HG02642 (cell line): ENCODE data around the gene KCNJ10.

Experiments used
- ATAC-seq: cut with Tn5 transposase; IDR thresholded peaks from one replicate; pipeline ENCODE4 v1.9.1; 2021; ENCODE audit warnings: mild to moderate bottlenecking; ENCODE audit not compliant: unreplicated experiment, poor library complexity

The KCNJ10 gene

GRCh38 chr1:160031365-160032164 lies 38.4 kb downstream of the KCNJ10 start, which contains the start of gene PIGM:
TSS of gene PIGM (minus strand) at chr1:160031990. CDS start at chr1:160031739, 251 bp downstream.
- ATAC-seq, result peak; percentile 95

GRCh38 chr1:160030657-160031364 lies 39.1 kb downstream of the KCNJ10 start:
- peak; percentile 1 for ATAC-seq

- ATAC-seq, result no peak
Observed at GRCh38 chr1:160028426-160028825, 41.5 kb downstream of the KCNJ10 start.

- no peak for ATAC-seq
Observed at GRCh38 chr1:160025314-160025713, 44.6 kb downstream of the KCNJ10 start.

GRCh38 chr1:160024195-160024905 lies 45.6 kb downstream of the KCNJ10 start:
- ATAC-seq, result no peak

GRCh38 chr1:160022330-160023310 lies 47.3 kb downstream of the KCNJ10 start:
- no peak for ATAC-seq

GRCh38 chr1:160021376-160022074 lies 48.4 kb downstream of the KCNJ10 start:
- no peak for ATAC-seq

GRCh38 chr1:160020196-160020595 lies 49.8 kb downstream of the KCNJ10 start:
- ATAC-seq, result no peak

GRCh38 chr1:160018900-160019299 lies 51.1 kb downstream of the KCNJ10 start:
- no peak for ATAC-seq

GRCh38 chr1:160018347-160018746 lies 51.6 kb downstream of the KCNJ10 start:
- ATAC-seq, result no peak

- no peak for ATAC-seq
Observed at GRCh38 chr1:160017592-160017991, 52.4 kb downstream of the KCNJ10 start.

- ATAC-seq, result no peak
Observed at GRCh38 chr1:160011781-160012180, 58.2 kb downstream of the KCNJ10 start.

GRCh38 chr1:160009801-160010200 lies 60.2 kb downstream of the KCNJ10 start:
- no peak for ATAC-seq

- ATAC-seq, result no peak
Observed at GRCh38 chr1:160009081-160009480, 60.9 kb downstream of the KCNJ10 start.

GRCh38 chr1:160007577-160008200 lies 62.3 kb downstream of the KCNJ10 start:
- ATAC-seq, result no peak

- no peak for ATAC-seq
Observed at GRCh38 chr1:160006312-160006940, 63.5 kb downstream of the KCNJ10 start.

- no peak for ATAC-seq
Observed at GRCh38 chr1:160005070-160005469, 64.9 kb downstream of the KCNJ10 start.

- ATAC-seq, result no peak
Observed at GRCh38 chr1:160004425-160004824, 65.5 kb downstream of the KCNJ10 start.
